HG02642 (cell line): ENCODE measurements around the gene LTBP1.

Experiments used
- ATAC-seq: cut with Tn5 transposase; IDR thresholded peaks from one replicate; pipeline ENCODE4 v1.9.1; 2021; ENCODE audit warnings: mild to moderate bottlenecking; ENCODE audit not compliant: unreplicated experiment, poor library complexity

Gene LTBP1

GRCh38 chr2:33236482-33237385 is 290.0 kb downstream of the LTBP1 start:
- ATAC-seq, result no peak

GRCh38 chr2:33238111-33238510 is 291.4 kb downstream of the LTBP1 start:
- ATAC-seq, result no peak

- ATAC-seq, result no peak
Observed at GRCh38 chr2:33240178-33240577, 293.4 kb downstream of the LTBP1 start.

- ATAC-seq, result no peak
Observed at GRCh38 chr2:33241072-33241471, 294.3 kb downstream of the LTBP1 start.

GRCh38 chr2:33241581-33241980 is 294.8 kb downstream of the LTBP1 start:
- ATAC-seq, result no peak

GRCh38 chr2:33242845-33243244 is 296.1 kb downstream of the LTBP1 start:
- ATAC-seq, result no peak

GRCh38 chr2:33246432-33246831 is 299.7 kb downstream of the LTBP1 start:
- ATAC-seq, result no peak

GRCh38 chr2:33247365-33247764 is 300.6 kb downstream of the LTBP1 start:
- no peak for ATAC-seq

GRCh38 chr2:33250417-33251029 is 303.8 kb downstream of the LTBP1 start:
- ATAC-seq, result no peak

GRCh38 chr2:33256162-33256755 is 309.5 kb downstream of the LTBP1 start:
- ATAC-seq, result no peak

- ATAC-seq, result no peak
Observed at GRCh38 chr2:33258387-33258786, 311.6 kb downstream of the LTBP1 start.

GRCh38 chr2:33262097-33262496 is 315.3 kb downstream of the LTBP1 start:
- no peak for ATAC-seq

GRCh38 chr2:33264766-33265165 is 318.0 kb downstream of the LTBP1 start:
- no peak for ATAC-seq

GRCh38 chr2:33265584-33266338 is 319.0 kb downstream of the LTBP1 start:
- no peak for ATAC-seq

GRCh38 chr2:33266467-33266866 is 319.7 kb downstream of the LTBP1 start:
- no peak for ATAC-seq

GRCh38 chr2:33267043-33267442 is 320.3 kb downstream of the LTBP1 start:
- ATAC-seq, result no peak

GRCh38 chr2:33267756-33268155 is 321.0 kb downstream of the LTBP1 start:
- ATAC-seq, result no peak

- ATAC-seq, result no peak
Observed at GRCh38 chr2:33268246-33268831, 321.6 kb downstream of the LTBP1 start.

GRCh38 chr2:33272001-33272400 is 325.2 kb downstream of the LTBP1 start:
- peak; percentile 94 for ATAC-seq

GRCh38 chr2:33273479-33273878 is 326.7 kb downstream of the LTBP1 start:
- ATAC-seq, result no peak
